ENCODE data around the gene VSTM2L.

VSTM2L gene

DNA sequence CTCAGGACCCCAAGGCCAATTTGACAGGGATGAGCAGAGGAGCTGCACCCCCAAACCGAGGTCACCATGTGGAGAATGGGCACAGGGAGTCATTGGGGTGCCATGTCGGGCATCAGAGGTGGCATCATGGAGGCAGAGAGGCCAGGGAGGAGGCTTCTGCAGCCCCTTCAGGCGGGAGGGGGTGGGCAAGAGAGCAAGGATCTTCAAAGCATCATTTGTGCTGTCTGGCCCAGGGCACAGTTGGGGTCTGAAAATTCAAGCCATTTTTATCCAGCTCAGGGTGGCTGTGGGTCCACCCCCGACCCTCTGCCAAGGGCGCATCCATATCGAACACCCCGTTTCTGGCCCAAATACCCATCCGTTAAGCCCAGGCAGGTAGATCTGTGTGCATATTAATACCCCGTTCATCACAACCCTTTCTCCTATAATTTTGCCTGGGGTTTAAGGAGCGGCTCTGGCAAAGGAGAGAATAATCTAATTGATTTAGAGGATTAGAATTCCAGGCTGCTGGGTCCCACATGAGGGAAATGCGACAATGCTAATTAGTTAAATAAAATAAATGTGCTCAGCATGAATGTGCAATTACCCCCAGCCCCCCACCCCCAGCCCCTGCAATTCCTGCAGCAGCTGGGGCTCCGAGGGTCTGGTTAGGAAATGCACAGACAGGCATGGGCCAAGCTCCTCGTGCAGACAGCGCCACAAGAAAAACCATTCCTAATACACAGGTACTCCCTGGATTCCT is 31.9 kb downstream of the VSTM2L start:
- Histone ChIP-seq H3K4me2 (ENCODE audit: insufficient read depth, low read length) (no peak overlapping the region), H3K27ac (ENCODE audit: low read length) (no peak overlapping the region), H2AFZ (ENCODE audit: low read depth, low read length) (no peak overlapping the region), H3K36me3 (ENCODE audit: insufficient read depth, low read length) (no peaks in the 10 kb centered on the region), H3K4me3 (ENCODE audit: low read depth in 1 of 2, low read length in 2 of 2) (no peak overlapping the region), H3K79me2 (ENCODE audit: insufficient read depth, low read length) (no peaks in the 10 kb centered on the region), H3K9ac (ENCODE audit: low read depth, low read length) (no peak overlapping the region), H4K20me1 (ENCODE audit: insufficient read depth, low read length) (peaks cover 20% of the 10 kb centered on the region), H3K9me3 (ENCODE audit: insufficient read depth, low read length, severe bottlenecking) (no peaks in the 10 kb centered on the region), H3K27me3 (ENCODE audit: insufficient read depth, low read length, poor library complexity) (peaks cover 4% of the 10 kb centered on the region), H3K4me1 (ENCODE audit: insufficient read depth, low read length) (no peaks in the 10 kb centered on the region)
- DNase-seq (no peak), ATAC-seq (ENCODE audit: insufficient read depth, low read depth) (no peak)
- TF ChIP-seq EZH2 (IDR thresholded peaks at IDR 0.05; ENCODE audit: borderline replicate concordance, low read depth, low read length, severe bottlenecking) (no peak), CTCF (IDR thresholded peaks at IDR 0.05; ENCODE audit: borderline replicate concordance, extremely low read depth, low read length, poor library complexity, severe bottlenecking) (no peak)

GRCh38 chr20:37935435-37935834 is 32.5 kb downstream of the VSTM2L start:
- Histone ChIP-seq H3K9me3 (ENCODE audit: insufficient read depth, low read length, severe bottlenecking) (no peaks in the 10 kb centered on the region), H3K9ac (ENCODE audit: low read depth, low read length) (no peak overlapping the region), H3K27me3 (ENCODE audit: insufficient read depth, low read length, poor library complexity) (peaks cover 1% of the 10 kb centered on the region), H4K20me1 (ENCODE audit: insufficient read depth, low read length) (peaks cover 13% of the 10 kb centered on the region), H3K4me2 (ENCODE audit: insufficient read depth, low read length) (no peak overlapping the region), H3K79me2 (ENCODE audit: insufficient read depth, low read length) (no peaks in the 10 kb centered on the region), H2AFZ (ENCODE audit: low read depth, low read length) (no peak overlapping the region), H3K36me3 (ENCODE audit: insufficient read depth, low read length) (no peaks in the 10 kb centered on the region), H3K4me1 (ENCODE audit: insufficient read depth, low read length) (no peaks in the 10 kb centered on the region), H3K4me3 (ENCODE audit: low read depth in 1 of 2, low read length in 2 of 2) (no peak overlapping the region), H3K27ac (ENCODE audit: low read length) (no peak overlapping the region)
- DNase-seq (no peak), ATAC-seq (ENCODE audit: insufficient read depth, low read depth) (no peak)
- no peak for TF ChIP-seq EZH2 (IDR thresholded peaks at IDR 0.05; ENCODE audit: borderline replicate concordance, low read depth, low read length, severe bottlenecking)
- TF ChIP-seq CTCF (IDR thresholded peaks at IDR 0.05; ENCODE audit: borderline replicate concordance, extremely low read depth, low read length, poor library complexity, severe bottlenecking), result no peak

DNA sequence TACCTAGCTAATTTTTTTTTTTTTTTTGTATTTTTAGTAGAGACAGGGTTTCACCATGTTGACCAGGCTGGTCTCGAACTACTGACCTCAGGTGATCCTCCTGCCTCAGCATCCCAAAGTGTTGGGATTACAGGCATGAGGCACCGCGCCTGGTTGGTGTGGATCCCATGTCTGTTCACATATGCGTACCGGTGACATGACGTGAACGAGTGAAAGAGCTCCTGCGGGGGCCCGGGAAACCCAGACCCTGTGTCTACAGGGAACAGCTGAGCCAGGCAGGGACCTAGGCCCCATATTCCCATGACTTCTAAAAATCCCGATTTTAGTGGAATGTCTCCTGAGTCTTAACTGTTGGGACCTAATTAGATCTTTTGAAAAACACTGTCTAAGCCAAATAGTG is 33.1 kb downstream of the VSTM2L start:
- H3K27ac ChIP-seq (ENCODE audit: low read length), result no peak overlapping the region
- no peaks in the 10 kb centered on the region for H3K4me1 ChIP-seq (ENCODE audit: insufficient read depth, low read length)
- H3K79me2 ChIP-seq (ENCODE audit: insufficient read depth, low read length), result no peaks in the 10 kb centered on the region
- H3K9me3 ChIP-seq (ENCODE audit: insufficient read depth, low read length, severe bottlenecking), result no peaks in the 10 kb centered on the region
- TF ChIP-seq CTCF (IDR thresholded peaks at IDR 0.05; ENCODE audit: borderline replicate concordance, extremely low read depth, low read length, poor library complexity, severe bottlenecking) (no peak), EZH2 (IDR thresholded peaks at IDR 0.05; ENCODE audit: borderline replicate concordance, low read depth, low read length, severe bottlenecking) (no peak)
- H3K36me3 ChIP-seq (ENCODE audit: insufficient read depth, low read length), result no peaks in the 10 kb centered on the region
- H3K27me3 ChIP-seq (ENCODE audit: insufficient read depth, low read length, poor library complexity), result no peaks in the 10 kb centered on the region
- no peak for DNase-seq
- H3K4me3 ChIP-seq (ENCODE audit: low read depth in 1 of 2, low read length in 2 of 2), result no peak overlapping the region
- H2AFZ ChIP-seq (ENCODE audit: low read depth, low read length), result no peak overlapping the region
- peaks cover 10% of the 10 kb centered on the region for H4K20me1 ChIP-seq (ENCODE audit: insufficient read depth, low read length)
- H3K9ac ChIP-seq (ENCODE audit: low read depth, low read length), result no peak overlapping the region
- ATAC-seq (ENCODE audit: insufficient read depth, low read depth), result no peak
- H3K4me2 ChIP-seq (ENCODE audit: insufficient read depth, low read length), result no peak overlapping the region

Measured in DND-41 (cell line).